Fibroblast of lung (primary cell): ENCODE measurements around the gene PSAP. TPM values are rescaled to one million over a fixed set of nuclear protein-coding genes. Genes with fewer than 3 reads are reported as not detected.

ENCODE experiments used
- DNase-seq, 2 donors: peaks; one replicate each; pipeline versions ENCODE4 v3.0.0 to v3.0.0-alpha.2; 2010; ENCODE audit warnings: low read depth in 2 of 2
- H2AFZ ChIP-seq: 2 replicates; pipeline ENCODE4 v1.5.1; 2012; ENCODE audit warnings: low read length, control low read depth, inconsistent platforms
- H3K27ac ChIP-seq: 2 replicates; pipeline ENCODE4 v1.5.1; 2011; ENCODE audit warnings: low read length, control low read depth; ENCODE audit not compliant: insufficient read depth
- H3K27me3 ChIP-seq: 2 replicates; pipeline ENCODE4 v1.5.1; 2011; ENCODE audit warnings: mild to moderate bottlenecking, low read length; ENCODE audit not compliant: control insufficient read depth, insufficient read depth
- H3K36me3 ChIP-seq: 2 replicates; pipeline ENCODE4 v1.5.1; 2011; ENCODE audit warnings: low read length; ENCODE audit not compliant: control insufficient read depth, insufficient read depth
- H3K4me1 ChIP-seq: 2 replicates; pipeline ENCODE4 v1.5.1; 2011; ENCODE audit warnings: low read length; ENCODE audit not compliant: control insufficient read depth, insufficient read depth; ENCODE audit errors: extremely low read depth
- H3K4me2 ChIP-seq: 2 replicates; pipeline ENCODE4 v1.5.1; 2011; ENCODE audit warnings: low read length, control low read depth; ENCODE audit not compliant: insufficient read depth; ENCODE audit errors: extremely low read depth
- H3K4me3 ChIP-seq, 4 experiments: fragments of 200-600 bp in 1 of 4; sonication (generic) in 1 of 4; replicated peaks in 1 of 4; 2 replicates each; pipeline ENCODE4 v1.5.1; 2011 to 2016; ENCODE audit warnings: low read length in 4 of 4, low read depth in 3 of 4, mild to moderate bottlenecking in 3 of 4, control low read depth in 2 of 4, inconsistent platforms in 1 of 4, mixed read lengths in 1 of 4; ENCODE audit not compliant: insufficient read depth in 1 of 4; ENCODE audit errors: control extremely low read depth in 1 of 4
- H3K79me2 ChIP-seq: 2 replicates; pipeline ENCODE4 v1.5.1; 2012; ENCODE audit warnings: mild to moderate bottlenecking, low read length, inconsistent platforms; ENCODE audit not compliant: control insufficient read depth, insufficient read depth
- H3K9ac ChIP-seq: 2 replicates; pipeline ENCODE4 v1.5.1; 2011; ENCODE audit warnings: mild to moderate bottlenecking, low read length, control low read depth; ENCODE audit not compliant: insufficient read depth
- H3K9me3 ChIP-seq: 2 replicates; pipeline ENCODE4 v1.5.1; 2012; ENCODE audit warnings: low read depth, low read length; ENCODE audit not compliant: control insufficient read depth, insufficient read depth
- H4K20me1 ChIP-seq: 2 replicates; pipeline ENCODE4 v1.5.1; 2011; ENCODE audit warnings: low read length; ENCODE audit not compliant: control insufficient read depth, insufficient read depth; ENCODE audit errors: extremely low read depth
- EZH2 ChIP-seq: IDR thresholded peaks from 2 replicates; pipeline ENCODE4 v1.5.1; 2012; ENCODE audit warnings: low read length, control low read depth, mild to moderate bottlenecking; ENCODE audit errors: missing control alignments
- polyA plus RNA-seq, 2 donors: library from polyadenylated mRNA; depleted of rRNA in 1 of 2; stranded (reverse) in 1 of 2; unstranded in 1 of 2; fragments of >200 nt; gene quantifications; 2 replicates each; pipeline ENCODE4 v1.2.1, GENCODE V29; 2011 to 2012; ENCODE audit warnings: missing spikeins in 1 of 2
- total RNA-seq: library from RNA; depleted of rRNA; stranded (reverse); fragments of >200 nt; gene quantifications from 2 replicates; pipeline ENCODE4 v1.2.1, GENCODE V29; 2014
- TF ChIP-seq, protein P1 (sequence below), 2 donors: IDR thresholded peaks in 1 of 2; conservative IDR thresholded peaks in 1 of 2; 1 replicate in 1 of 2; 2 replicates in 1 of 2; pipeline ENCODE4 v1.5.1; 2011 to 2012; ENCODE audit warnings: low read length in 2 of 2, control low read depth in 1 of 2, inconsistent platforms in 1 of 2, low read depth in 1 of 2, mild to moderate bottlenecking in 1 of 2

PSAP gene
- total and polyA plus RNA-seq, 2 donors (not counting 1 experiment from before 2014, with no cell fraction given): 1,180 to 1,566 TPM

DNA sequence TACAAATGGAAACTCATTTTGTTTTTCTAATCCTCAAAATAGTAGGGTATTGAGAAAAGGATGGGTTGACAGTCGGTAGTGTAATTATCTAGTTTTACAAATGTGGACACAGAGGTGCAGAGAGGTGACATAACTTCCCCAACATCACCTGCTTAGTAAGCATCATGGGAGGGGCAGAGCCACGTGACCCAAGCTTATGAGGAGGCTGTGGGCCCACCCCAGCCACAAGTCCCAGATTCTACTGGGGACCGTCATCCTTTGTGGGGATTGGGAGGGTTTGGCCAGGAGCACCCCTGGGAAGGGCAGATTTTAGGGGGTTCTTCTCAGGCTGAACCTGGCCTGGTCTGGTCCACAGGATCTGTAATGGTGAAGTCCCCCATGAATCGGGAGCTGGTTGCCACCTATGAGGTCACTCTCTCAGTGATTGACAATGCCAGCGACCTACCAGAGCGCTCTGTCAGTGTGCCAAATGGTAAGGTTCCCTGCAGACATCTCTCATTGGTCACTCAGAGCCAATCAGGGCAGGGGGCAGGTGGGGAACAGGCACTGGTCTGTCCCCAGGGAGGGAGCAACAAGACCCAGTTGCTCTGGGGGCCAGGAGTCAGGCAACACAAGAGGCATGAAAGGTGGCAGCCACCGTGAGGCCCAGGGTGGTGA is 54.2 kb downstream of the PSAP start:
- no peak for DNase-seq
- Histone ChIP-seq H3K4me3 (no peak overlapping the region), H2AFZ (no peak overlapping the region), H3K79me2 (no peaks in the 10 kb centered on the region), H3K4me1 (no peaks in the 10 kb centered on the region), H3K36me3 (no peaks in the 10 kb centered on the region), H3K4me2 (no peak overlapping the region), H3K27ac (no peak overlapping the region), H3K9me3 (no peaks in the 10 kb centered on the region), H4K20me1 (no peaks in the 10 kb centered on the region), H3K9ac (no peak overlapping the region), H3K27me3 (peaks cover 3% of the 10 kb centered on the region)
- TF ChIP-seq, protein P1, sequence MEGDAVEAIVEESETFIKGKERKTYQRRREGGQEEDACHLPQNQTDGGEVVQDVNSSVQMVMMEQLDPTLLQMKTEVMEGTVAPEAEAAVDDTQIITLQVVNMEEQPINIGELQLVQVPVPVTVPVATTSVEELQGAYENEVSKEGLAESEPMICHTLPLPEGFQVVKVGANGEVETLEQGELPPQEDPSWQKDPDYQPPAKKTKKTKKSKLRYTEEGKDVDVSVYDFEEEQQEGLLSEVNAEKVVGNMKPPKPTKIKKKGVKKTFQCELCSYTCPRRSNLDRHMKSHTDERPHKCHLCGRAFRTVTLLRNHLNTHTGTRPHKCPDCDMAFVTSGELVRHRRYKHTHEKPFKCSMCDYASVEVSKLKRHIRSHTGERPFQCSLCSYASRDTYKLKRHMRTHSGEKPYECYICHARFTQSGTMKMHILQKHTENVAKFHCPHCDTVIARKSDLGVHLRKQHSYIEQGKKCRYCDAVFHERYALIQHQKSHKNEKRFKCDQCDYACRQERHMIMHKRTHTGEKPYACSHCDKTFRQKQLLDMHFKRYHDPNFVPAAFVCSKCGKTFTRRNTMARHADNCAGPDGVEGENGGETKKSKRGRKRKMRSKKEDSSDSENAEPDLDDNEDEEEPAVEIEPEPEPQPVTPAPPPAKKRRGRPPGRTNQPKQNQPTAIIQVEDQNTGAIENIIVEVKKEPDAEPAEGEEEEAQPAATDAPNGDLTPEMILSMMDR (conservative IDR thresholded peaks at IDR 0.05 in 1 of 2, IDR thresholded peaks at IDR 0.05 in 1 of 2; ENCODE audit: low read depth in 1 of 2, low read length in 2 of 2): no peak
- no peak for TF ChIP-seq EZH2

DNA sequence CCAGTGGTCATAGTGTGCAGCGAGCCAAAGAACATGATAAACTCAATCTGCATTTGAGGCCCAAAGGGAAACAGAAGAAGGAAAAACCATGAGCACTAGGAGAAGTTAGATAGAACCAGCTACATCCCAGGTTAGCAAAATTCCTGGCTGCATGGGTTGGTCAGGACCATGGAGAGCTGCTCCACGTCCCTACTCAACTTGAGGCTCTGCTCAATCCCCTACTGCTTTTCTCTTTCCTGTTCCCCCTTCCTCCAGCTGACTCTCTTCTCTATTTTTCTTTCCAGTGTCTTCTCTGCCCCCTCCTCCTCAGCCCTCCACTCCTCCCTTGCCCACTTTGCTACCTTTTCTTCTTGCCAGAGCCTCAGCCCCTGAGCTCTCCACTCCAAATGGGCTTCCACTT is 55.8 kb downstream of the PSAP start:
- Histone ChIP-seq H4K20me1 (no peaks in the 10 kb centered on the region), H3K79me2 (no peaks in the 10 kb centered on the region), H3K27ac (no peak overlapping the region), H3K4me2 (no peak overlapping the region), H3K27me3 (peaks cover 3% of the 10 kb centered on the region), H3K9ac (no peak overlapping the region), H2AFZ (no peak overlapping the region), H3K36me3 (no peaks in the 10 kb centered on the region), H3K4me3 (no peak overlapping the region), H3K4me1 (no peaks in the 10 kb centered on the region), H3K9me3 (no peaks in the 10 kb centered on the region)
- TF ChIP-seq, protein P1 (conservative IDR thresholded peaks at IDR 0.05 in 1 of 2, IDR thresholded peaks at IDR 0.05 in 1 of 2; ENCODE audit: low read depth in 1 of 2, low read length in 2 of 2): no peak
- no peak for TF ChIP-seq EZH2
- peak; percentile 18 to 33 for DNase-seq

DNA sequence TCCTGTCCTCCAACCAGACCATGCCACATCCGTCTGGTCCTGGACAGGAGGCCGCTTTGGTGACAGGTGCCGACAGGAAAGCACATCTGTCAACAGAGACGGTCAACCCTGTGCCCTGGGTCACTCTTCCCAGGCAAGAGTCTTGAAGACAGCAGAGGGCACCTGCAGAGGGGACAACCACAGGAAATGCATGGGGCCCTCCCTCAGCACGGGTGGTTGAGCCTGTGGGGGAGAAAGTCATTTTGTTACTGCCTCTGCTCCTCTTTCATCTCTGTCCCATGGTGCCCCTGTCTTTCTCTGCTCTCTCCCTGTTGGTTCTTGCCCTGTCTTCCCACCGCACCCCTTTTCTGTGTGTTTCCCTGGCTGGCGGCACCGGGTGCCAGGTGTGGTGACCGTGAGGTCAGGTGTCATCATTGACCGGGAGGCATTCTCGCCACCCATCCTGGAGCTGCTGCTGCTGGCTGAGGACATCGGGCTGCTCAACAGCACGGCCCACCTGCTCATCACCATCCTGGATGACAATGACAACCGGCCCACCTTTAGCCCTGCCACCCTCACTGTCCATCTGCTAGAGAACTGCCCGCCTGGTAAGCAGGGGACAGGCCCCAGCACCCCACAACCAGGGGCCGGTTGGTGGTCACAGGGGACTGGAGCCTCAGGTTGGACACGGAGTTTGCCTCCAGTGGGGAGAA is 60.2 kb downstream of the PSAP start:
- DNase-seq: no peak

More for the DNA sequence above, 60.2 kb downstream of the PSAP start:
- H3K36me3 ChIP-seq: no peaks in the 10 kb centered on the region
- no peak overlapping the region for H2AFZ ChIP-seq
- no peak overlapping the region for H3K27ac ChIP-seq
- H3K4me2 ChIP-seq: no peak overlapping the region
- H3K27me3 ChIP-seq: peaks cover 3% of the 10 kb centered on the region
- no peak overlapping the region for H3K9ac ChIP-seq
- no peaks in the 10 kb centered on the region for H3K4me1 ChIP-seq
- H3K79me2 ChIP-seq: no peaks in the 10 kb centered on the region
- no peak for TF ChIP-seq EZH2
- no peaks in the 10 kb centered on the region for H4K20me1 ChIP-seq
- H3K4me3 ChIP-seq: no peak overlapping the region
- H3K9me3 ChIP-seq: no peaks in the 10 kb centered on the region
